ENCODE results near the gene ATF7IP2. TPM values are rescaled to one million over a fixed set of nuclear protein-coding genes. Genes with fewer than 3 reads are reported as not detected.
A peak's percentile ranks its signal among the peaks of the same experiment; 100 is the strongest.

Gene ATF7IP2
- total and polyA plus RNA-seq, 2 of the 13 experiments (the other 11 are each of a cell fraction or from before 2014, with no cell fraction given), result 117 to 217 TPM

DNA sequence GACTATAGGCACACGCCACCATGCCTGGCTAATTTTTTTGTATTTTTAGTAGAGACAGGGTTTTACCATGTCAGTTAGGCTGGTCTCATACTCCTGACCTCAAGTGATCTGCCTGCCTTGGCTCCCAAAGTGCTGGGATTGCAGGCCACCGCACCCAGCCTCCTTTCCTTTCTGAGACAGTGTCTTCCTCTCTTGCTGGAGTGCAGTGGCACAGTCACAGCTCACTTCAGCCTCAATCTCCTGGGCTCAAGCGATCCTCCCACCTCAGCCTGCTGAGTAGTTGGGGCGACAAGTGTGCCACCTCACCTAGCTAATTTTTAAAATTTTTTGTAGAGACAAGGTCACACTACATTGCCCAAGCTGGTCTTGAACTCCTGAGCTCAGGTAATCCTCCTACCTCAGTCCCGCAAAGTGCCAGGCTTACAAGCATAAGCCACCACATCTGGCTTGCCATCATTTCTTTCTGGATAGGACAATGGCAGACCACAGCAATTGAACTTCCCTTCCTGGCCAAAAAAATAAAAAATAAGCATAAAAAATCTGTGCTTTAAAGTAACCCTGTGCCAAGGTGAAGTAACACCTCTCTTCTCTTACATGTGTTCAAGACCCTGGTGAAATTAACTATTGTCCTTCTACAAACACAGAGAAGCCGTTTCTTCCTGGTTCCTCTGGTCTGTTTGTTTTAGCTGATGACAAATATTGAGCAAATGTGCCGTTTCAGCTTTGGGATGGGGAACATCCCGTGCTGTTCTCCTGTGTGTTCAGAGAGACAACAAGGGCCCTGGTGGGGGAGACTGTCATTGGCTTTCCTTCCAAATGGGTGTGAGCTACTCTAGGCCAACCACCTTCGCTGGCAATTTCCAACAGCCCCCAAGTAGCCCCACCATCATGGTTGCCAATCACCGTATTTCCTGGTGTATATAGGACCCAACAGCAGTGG lies 134.3 kb downstream of the ATF7IP2 start (continued):
- TF ChIP-seq SMAD1 (CRISPR knock-in tag; IDR thresholded peaks at IDR 0.05; ENCODE audit: borderline replicate concordance, low read depth) (no peak), ZNF34 (CRISPR knock-in tag; IDR thresholded peaks at IDR 0.05; ENCODE audit: borderline replicate concordance) (no peak), BRD4 (CRISPR knock-in tag; IDR thresholded peaks at IDR 0.05) (no peak), HOXA5 (CRISPR knock-in tag; IDR thresholded peaks at IDR 0.05) (peak; percentile 45; the same call in 1 of the 2 replicates), ZNF510 (CRISPR knock-in tag; IDR thresholded peaks at IDR 0.05; ENCODE audit: low read depth) (no peak), MAFK (conservative IDR thresholded peaks at IDR 0.05 in 1 of 2, IDR thresholded peaks at IDR 0.05 in 1 of 2; ENCODE audit: low read length in 2 of 2) (peak; percentile 21 to 64; a peak in 2 of 4 replicates), REL (CRISPR knock-in tag; conservative IDR thresholded peaks at IDR 0.05) (no peak), AKAP8 (CRISPR knock-in tag; IDR thresholded peaks at IDR 0.05) (no peak), ZNF207 (IDR thresholded peaks at IDR 0.05; ENCODE audit: borderline replicate concordance) (no peak), ZNF737 (CRISPR knock-in tag; IDR thresholded peaks at IDR 0.05; ENCODE audit: borderline replicate concordance) (0 out of 2 replicates have a peak, but pooled peaks have one; percentile 21), MIER2 (CRISPR knock-in tag; IDR thresholded peaks at IDR 0.05) (0 out of 2 replicates have a peak, but pooled peaks have one; percentile 46)
- TF ChIP-seq, protein P1, sequence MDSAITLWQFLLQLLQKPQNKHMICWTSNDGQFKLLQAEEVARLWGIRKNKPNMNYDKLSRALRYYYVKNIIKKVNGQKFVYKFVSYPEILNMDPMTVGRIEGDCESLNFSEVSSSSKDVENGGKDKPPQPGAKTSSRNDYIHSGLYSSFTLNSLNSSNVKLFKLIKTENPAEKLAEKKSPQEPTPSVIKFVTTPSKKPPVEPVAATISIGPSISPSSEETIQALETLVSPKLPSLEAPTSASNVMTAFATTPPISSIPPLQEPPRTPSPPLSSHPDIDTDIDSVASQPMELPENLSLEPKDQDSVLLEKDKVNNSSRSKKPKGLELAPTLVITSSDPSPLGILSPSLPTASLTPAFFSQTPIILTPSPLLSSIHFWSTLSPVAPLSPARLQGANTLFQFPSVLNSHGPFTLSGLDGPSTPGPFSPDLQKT (CRISPR knock-in tag; IDR thresholded peaks at IDR 0.05; ENCODE audit: borderline replicate concordance), result no peak
- TF ChIP-seq, protein P2, sequence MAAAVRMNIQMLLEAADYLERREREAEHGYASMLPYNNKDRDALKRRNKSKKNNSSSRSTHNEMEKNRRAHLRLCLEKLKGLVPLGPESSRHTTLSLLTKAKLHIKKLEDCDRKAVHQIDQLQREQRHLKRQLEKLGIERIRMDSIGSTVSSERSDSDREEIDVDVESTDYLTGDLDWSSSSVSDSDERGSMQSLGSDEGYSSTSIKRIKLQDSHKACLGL (CRISPR knock-in tag; IDR thresholded peaks at IDR 0.05), result 0 out of 2 replicates have a peak, but pooled peaks have one; percentile 54
- TF ChIP-seq, protein P3, sequence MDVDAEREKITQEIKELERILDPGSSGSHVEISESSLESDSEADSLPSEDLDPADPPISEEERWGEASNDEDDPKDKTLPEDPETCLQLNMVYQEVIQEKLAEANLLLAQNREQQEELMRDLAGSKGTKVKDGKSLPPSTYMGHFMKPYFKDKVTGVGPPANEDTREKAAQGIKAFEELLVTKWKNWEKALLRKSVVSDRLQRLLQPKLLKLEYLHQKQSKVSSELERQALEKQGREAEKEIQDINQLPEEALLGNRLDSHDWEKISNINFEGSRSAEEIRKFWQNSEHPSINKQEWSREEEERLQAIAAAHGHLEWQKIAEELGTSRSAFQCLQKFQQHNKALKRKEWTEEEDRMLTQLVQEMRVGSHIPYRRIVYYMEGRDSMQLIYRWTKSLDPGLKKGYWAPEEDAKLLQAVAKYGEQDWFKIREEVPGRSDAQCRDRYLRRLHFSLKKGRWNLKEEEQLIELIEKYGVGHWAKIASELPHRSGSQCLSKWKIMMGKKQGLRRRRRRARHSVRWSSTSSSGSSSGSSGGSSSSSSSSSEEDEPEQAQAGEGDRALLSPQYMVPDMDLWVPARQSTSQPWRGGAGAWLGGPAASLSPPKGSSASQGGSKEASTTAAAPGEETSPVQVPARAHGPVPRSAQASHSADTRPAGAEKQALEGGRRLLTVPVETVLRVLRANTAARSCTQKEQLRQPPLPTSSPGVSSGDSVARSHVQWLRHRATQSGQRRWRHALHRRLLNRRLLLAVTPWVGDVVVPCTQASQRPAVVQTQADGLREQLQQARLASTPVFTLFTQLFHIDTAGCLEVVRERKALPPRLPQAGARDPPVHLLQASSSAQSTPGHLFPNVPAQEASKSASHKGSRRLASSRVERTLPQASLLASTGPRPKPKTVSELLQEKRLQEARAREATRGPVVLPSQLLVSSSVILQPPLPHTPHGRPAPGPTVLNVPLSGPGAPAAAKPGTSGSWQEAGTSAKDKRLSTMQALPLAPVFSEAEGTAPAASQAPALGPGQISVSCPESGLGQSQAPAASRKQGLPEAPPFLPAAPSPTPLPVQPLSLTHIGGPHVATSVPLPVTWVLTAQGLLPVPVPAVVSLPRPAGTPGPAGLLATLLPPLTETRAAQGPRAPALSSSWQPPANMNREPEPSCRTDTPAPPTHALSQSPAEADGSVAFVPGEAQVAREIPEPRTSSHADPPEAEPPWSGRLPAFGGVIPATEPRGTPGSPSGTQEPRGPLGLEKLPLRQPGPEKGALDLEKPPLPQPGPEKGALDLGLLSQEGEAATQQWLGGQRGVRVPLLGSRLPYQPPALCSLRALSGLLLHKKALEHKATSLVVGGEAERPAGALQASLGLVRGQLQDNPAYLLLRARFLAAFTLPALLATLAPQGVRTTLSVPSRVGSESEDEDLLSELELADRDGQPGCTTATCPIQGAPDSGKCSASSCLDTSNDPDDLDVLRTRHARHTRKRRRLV (CRISPR knock-in tag; IDR thresholded peaks at IDR 0.05), result 0 out of 2 replicates have a peak, but pooled peaks have one; percentile 69
- TF ChIP-seq, protein P4, sequence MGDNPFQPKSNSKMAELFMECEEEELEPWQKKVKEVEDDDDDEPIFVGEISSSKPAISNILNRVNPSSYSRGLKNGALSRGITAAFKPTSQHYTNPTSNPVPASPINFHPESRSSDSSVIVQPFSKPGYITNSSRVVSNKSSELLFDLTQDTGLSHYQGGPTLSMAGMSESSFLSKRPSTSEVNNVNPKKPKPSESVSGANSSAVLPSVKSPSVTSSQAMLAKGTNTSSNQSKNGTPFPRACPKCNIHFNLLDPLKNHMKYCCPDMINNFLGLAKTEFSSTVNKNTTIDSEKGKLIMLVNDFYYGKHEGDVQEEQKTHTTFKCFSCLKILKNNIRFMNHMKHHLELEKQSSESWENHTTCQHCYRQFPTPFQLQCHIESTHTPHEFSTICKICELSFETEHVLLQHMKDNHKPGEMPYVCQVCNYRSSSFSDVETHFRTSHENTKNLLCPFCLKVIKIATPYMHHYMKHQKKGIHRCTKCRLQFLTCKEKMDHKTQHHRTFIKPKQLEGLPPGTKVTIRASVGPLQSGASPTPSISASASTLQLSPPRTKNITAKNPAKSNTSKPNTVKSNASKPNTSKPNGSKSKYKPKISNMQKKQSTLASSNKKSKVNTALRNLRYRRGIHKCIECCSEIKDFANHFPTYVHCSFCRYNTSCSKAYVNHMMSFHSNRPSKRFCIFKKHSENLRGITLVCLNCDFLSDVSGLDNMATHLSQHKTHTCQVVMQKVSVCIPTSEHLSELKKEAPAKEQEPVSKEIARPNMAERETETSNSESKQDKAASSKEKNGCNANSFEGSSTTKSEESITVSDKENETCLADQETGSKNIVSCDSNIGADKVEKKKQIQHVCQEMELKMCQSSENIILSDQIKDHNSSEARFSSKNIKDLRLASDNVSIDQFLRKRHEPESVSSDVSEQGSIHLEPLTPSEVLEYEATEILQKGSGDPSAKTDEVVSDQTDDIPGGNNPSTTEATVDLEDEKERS (CRISPR knock-in tag; IDR thresholded peaks at IDR 0.05), result no peak
